Activated CD4-positive, alpha-beta T cell treated with anti-CD3 and anti-CD28 coated beads, Interleukin-2, amount 50 U/mL, for 48 hours (primary cell): ENCODE results near the gene WNT16.
"Not testable (repeated sequence)": the region's sequence is repeated elsewhere in the genome, so short reads cannot be mapped to it uniquely, and the experiment has no call there.

Source experiments
- DNase-seq, 2 experiments: peaks; one replicate each; pipeline ENCODE4 v3.0.0-alpha.2; 2020

Gene WNT16

GRCh38 chr7:121307021-121307574, 21.7 kb upstream of the WNT16 start:
- DNase-seq = no peak

GRCh38 chr7:121313220-121313792, 15.5 kb upstream of the WNT16 start:
- no peak for DNase-seq

- DNase-seq = no peak
These were observed 14.8 kb upstream of the WNT16 start for GRCh38 chr7:121313793-121314676.

GRCh38 chr7:121315170-121315569, 13.6 kb upstream of the WNT16 start:
- DNase-seq = not testable (repeated sequence)

- no peak for DNase-seq
These were observed 6.3 kb upstream of the WNT16 start for GRCh38 chr7:121322460-121322859.

GRCh38 chr7:121323515-121324302, 5.1 kb upstream of the WNT16 start:
- DNase-seq = no peak

GRCh38 chr7:121327671-121328070, 1.1 kb upstream of the WNT16 start:
- DNase-seq = no peak

GRCh38 chr7:121329191-121330052, 622 bp downstream of the WNT16 start:
- peak; percentile 24 to 44 for DNase-seq

- DNase-seq = peak in 1 of 2 experiments; percentile 5
These were observed 1.4 kb downstream of the WNT16 start for GRCh38 chr7:121330053-121330833.

- no peak for DNase-seq
These were observed 2.2 kb downstream of the WNT16 start for GRCh38 chr7:121331048-121331447.

GRCh38 chr7:121331574-121331973, 2.8 kb downstream of the WNT16 start:
- DNase-seq = no peak

GRCh38 chr7:121334376-121334775, 5.6 kb downstream of the WNT16 start:
- no peak for DNase-seq

GRCh38 chr7:121334875-121335648, 6.3 kb downstream of the WNT16 start:
- DNase-seq = no peak

- DNase-seq = no peak
These were observed 7.8 kb downstream of the WNT16 start for GRCh38 chr7:121336579-121336978.

- DNase-seq = no peak
These were observed 8.6 kb downstream of the WNT16 start for GRCh38 chr7:121337398-121337797.

GRCh38 chr7:121339082-121339481, 10.3 kb downstream of the WNT16 start:
- no peak for DNase-seq

- no peak for DNase-seq
These were observed 13.1 kb downstream of the WNT16 start for GRCh38 chr7:121341933-121342332.

GRCh38 chr7:121342631-121343030, 13.8 kb downstream of the WNT16 start:
- no peak for DNase-seq

- DNase-seq = no peak
These were observed 14.5 kb downstream of the WNT16 start for GRCh38 chr7:121343302-121343701.

- DNase-seq = no peak
These were observed 15.3 kb downstream of the WNT16 start for GRCh38 chr7:121344093-121344492.

GRCh38 chr7:121344497-121344896, 15.7 kb downstream of the WNT16 start:
- no peak for DNase-seq
